SKM-1 treated with dmso at 0.1 percent for 144 hours (cell line): ENCODE measurements around the gene AP3B1.
"Not testable (repeated sequence)": the region's sequence is repeated elsewhere in the genome, so short reads cannot be mapped to it uniquely, and the experiment has no call there.

ENCODE experiments used
- DNase-seq: peaks from one replicate; lab custom pipeline; 2025; ENCODE audit not compliant: unreplicated experiment; lab: John Stamatoyannopoulos, UW

Gene AP3B1

DNA sequence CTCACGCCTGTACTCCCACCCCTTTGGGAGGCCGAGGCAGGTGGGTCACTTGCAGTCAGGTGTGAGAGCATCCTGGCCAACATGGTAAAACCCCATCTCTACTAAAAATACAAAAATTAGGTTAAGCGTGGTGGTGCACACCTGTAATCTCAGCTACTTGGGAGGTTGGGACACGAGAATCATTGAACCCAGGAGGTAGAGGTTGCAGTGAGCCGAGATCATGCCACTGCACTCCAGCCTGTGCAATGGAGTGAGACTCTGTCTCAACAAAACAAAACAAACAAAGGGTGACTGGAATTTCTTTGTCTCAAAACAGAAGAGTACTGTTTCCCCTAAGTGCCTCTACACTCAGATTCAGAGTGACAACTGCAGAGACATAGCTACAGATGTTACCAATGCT, 116.1 kb downstream of the AP3B1 start:
- no peak for DNase-seq

DNA sequence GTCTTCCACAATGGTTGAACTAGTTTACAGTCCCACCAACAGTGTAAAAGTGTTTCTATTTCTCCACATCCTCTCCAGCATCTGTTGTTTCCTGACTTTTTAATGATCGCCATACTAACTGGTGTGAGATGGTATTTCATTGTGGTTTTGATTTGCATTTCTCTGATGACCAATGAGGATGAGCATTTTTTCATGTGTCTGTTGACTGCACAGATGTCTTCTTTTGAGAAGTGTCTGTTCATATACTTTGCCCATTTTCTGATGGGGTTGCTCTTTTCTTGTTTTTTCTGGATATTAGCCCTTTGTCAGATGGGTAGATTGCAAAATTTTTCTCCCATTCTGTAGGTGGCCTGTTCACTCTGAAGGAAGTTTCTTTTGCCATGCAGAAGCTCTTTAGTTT, 124.2 kb downstream of the AP3B1 start:
- not testable (repeated sequence) for DNase-seq

DNA sequence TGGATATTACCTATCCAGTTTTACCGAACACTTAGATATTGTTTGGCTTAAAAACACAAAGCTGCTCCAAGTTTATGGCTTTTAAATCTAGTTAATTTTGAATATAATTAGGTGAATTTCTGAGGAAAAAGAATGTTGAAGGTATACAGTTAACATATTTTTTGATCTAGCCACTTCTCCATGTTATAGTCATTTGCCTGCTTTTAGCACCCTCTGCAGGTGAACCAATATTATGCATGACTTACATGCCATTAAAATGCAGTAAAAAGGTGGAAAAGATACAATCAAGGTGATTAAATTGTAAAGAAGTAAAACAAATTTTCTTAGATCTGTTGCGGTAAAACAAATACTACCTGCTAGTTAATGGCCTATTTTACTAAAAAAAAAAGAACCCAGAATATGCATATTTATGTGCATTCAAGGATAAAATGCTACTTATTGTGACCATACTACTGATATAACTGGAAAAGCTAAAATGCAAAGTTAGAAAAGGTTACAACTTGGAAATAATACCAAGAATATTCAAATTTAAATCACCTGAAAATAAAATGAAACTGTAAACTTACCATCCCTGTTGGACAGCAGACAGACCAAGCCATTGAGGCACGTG, 132.1 kb downstream of the AP3B1 start:
- DNase-seq = peak; percentile 48

DNA sequence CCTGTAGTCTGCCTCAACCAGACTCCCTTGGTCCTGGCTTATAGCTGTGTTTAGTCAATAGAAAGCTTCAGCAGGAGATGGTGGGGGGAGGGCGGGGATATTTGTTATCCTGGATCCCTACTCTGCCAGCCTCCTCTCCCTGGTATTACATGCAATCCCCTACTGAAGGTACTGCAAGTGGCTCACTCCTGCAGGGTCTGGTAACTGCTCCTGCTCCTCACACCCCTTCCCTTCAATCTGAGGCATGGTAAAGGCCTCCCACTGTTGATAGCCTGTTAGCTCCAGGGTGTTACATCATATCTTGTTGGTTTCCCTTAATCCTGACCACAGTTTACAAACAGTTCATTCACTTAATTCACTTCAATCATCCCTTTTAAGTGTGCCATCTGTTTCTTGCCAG, 137.5 kb downstream of the AP3B1 start:
- DNase-seq = no peak

DNA sequence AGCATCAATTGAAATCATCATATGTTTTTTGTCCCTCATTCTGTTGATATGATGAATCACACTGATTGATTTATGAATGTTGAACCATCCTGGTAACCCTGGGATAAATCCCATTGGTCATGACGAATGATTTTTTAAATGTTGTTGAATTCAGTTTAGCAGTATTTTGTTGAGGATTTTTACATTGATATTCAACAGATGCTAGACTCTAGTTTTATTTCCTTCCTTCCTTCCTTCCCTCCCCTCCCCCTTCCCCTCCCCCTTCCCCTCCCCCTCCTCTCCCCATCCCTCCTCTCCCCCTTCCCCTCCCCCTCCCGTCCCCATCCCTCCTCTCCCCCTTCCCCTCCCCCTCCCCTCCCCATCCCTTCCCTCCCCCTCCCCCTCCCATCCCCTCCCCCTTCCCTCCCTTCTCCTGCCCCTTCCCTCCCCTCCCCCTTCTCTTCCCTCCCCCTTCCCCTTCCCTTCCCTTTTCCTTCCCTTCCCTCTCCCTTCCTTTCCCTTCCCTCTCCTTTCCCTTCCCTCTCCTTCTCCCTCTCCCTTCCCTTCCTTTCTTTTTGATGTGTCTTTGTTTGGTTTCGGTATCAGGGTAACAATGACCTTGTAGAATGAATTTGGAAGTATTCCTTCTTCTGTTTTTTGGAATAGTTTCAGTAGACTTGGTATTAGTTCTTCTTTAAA, 142.8 kb downstream of the AP3B1 start:
- DNase-seq = no peak

DNA sequence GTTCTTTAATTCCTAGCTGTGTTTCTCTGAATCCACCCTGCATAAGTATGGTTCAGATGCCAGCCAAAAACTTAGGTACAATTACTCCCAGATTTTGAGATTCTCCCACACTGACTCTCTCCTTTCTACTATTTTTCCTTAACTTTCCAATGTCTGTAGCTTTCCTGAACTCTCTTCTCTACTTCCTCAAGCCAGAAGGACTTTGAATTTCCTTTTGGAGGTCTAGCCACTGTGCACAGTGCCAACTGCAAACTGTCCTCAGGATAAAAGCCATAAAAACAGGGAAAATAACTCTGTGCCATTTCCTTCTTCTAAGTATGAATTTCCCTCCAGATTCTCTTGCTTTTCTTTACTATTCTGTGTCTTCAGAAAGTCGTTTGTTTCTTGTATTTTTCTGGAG, 157.2 kb downstream of the AP3B1 start:
- DNase-seq = no peak

DNA sequence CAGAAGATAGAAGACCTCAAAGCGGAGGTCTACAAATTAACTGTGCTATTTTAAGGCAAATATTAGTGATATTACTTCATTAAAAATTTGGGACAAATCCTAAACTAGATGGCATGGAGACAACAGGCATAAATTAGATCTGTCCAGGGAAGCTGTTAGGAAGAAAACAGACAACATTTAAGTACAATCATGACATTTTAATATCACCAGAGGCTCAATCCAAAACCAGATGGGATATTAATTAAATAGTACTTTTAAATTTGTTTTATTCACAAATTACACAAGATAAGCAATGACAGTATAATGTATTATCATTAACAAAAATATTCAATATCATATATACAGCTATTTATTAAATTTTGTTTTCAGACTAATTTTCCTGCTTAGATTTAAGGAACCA, 161.1 kb downstream of the AP3B1 start:
- no peak for DNase-seq

DNA sequence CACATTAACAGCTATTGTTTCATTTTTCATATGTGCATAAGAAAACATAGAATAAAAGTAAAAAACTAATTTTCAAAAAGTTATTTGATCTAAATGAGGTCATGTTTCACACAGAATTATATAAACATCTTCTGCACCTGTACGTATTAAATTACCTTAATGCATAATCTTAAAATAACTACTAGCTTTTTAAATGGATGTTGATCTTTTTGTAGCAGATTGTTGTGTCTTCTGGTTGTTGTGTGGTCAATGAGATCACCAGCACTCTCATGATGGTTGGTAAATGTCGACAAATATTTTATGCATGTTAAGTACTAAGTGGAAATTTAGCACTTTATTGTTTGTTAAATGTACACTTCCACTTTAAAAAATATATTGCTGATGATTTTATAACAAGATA, 162.0 kb downstream of the AP3B1 start:
- no peak for DNase-seq

DNA sequence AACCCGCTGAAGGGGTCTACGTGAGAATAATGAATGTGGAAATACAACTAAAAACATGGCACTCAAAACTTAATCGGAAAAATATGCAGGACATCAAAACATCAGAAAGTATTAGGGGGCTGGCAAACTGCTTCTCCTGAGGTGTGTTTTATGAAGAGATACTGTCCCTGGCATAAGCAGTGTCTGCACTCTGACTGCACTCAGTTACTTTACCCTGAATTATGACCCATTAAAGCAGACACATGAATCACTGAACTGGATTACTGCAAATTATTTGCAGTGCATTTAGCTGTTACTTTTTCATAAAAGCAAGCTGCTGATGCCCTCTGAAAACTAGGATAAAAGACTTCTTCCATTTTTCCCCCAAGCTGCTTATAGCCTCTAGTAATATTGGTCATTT, 164.9 kb downstream of the AP3B1 start:
- DNase-seq = no peak

DNA sequence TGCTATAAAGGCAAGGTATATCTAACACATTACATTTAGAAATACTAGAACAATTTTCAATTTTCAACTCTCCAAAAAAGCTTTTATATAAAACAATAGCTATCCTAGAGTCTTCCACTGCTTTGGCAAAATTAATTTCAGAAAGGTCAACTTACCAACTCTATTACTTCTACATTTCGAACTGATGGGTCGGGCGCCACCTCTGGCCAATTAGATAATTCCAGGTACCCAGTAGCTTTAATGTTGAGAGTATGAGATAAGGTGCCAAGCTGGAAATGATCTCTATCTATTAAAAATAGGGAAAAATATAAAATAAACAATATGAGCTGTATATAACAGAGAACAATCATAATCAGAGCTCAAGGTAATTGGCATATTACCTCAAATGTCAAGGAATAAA, 166.6 kb downstream of the AP3B1 start:
- peak; percentile 6 for DNase-seq

DNA sequence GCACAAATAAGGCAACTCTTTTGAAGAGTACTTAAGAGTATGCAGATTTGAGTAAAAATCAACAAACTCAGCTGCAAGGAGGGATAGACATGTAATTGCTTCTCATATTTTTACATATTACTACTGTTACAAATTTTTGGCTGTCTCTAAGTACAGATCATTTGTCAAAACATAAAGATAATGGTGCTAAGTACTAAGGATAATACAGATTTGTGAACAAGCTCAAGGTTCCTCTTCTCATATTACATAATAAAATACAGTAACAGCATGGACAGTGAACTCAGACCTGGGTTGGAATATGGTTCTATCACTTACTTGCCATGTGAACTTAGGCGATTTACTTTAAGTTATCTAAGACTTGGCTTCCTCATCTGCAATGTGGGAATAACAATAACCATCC, 168.0 kb downstream of the AP3B1 start:
- no peak for DNase-seq

DNA sequence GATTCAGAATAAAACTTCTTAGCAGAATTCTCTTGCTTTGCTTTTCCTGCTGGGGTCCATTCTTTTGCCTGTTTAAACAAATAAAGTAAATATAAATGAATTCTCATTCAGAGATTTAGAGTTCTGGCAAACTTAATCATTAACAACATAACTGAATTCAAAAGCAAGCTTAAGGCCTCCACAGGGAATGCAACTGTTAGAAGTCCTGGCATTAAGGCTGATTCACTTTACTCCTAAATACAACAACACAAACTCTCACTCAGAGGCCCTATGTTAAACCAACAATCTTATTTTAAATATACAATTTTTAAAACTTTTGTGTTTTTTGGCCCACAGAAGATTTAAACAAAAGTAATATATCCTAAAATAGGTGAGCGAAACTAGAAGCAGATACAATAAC, 178.3 kb downstream of the AP3B1 start:
- DNase-seq = no peak

DNA sequence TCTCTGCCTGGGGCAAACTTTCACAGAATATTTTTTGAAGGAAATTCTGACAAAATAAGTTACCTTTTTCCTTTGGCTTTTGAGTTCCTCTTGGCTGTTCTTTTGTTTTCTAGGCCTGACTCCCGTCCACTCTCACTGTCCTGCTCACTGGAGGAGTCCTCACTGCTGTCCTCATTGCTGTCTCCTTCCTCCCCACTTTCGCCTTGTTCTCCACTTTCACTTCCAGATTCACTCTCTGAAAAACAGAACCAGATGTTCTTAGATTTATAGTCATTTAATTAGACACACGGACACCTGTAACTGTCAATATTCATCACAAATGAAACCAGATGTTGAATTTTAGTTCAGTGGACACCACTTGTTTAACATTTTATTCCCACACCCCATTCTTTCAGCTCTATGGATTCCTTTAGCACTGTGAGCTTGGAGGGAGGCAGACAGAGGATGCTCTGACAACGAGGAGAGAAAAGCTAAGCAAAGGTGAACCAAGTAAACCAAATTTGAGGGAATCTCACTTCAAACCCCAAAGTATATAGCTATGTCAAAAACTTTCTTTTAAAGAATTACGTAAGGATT, 180.7 kb downstream of the AP3B1 start:
- no peak for DNase-seq

DNA sequence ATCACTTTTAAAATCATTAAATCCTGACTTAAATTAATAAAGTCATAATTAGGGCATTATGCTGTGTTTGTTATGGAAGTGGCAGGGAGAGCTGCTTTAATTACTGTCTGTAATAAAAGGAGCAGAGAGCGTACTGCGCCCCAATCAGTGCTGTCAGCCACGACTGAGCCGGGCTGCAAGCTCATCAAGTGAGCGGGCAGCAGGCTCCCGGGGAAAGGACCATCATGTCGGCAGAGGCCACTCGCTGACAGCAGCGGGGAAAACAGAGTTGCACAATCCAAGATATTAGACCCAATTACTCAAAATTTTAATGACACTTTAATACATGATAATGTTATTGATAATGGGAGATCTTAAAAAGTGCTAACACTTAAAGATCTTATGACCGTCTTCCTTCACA, 181.6 kb downstream of the AP3B1 start:
- DNase-seq = no peak

DNA sequence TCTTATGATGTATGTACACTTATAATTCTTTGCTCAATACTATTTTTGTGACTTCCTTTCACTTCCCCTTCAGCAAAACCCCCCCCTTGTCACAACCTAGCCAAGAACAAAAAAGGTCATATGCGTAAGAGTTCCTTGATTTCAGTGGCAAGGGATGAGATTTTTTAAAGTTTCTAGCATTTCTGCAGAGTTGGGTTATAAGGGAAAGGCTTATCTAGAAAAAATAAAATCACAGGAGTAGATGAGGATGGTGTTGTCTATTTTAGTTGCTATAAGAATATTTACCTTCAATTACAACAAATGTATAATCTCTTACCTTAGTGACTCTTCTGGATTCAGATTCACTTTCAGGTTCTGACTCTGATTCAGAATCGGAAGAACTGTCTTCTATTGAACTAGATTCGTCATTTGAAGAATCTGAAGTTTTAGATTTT, 184.6 kb downstream of the AP3B1 start:
- DNase-seq = no peak

DNA sequence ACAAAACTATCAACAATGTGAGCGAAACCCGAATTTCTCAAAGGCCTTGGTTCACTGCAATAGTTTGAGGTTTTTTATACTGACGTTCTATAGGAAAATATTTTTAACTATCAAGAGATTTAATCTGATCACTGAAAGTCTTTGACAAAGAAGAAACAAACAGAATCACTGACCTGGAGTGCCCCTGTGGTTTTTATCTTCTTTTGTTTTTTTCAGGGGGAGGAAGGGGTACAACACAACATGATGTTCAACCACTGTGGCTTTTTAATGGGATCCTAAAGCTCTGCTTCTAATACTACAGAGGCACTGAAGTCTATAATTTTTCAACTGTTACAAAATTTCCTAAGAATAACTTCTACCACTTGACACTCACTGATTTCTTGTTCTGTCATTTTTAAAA, 185.9 kb downstream of the AP3B1 start:
- no peak for DNase-seq

DNA sequence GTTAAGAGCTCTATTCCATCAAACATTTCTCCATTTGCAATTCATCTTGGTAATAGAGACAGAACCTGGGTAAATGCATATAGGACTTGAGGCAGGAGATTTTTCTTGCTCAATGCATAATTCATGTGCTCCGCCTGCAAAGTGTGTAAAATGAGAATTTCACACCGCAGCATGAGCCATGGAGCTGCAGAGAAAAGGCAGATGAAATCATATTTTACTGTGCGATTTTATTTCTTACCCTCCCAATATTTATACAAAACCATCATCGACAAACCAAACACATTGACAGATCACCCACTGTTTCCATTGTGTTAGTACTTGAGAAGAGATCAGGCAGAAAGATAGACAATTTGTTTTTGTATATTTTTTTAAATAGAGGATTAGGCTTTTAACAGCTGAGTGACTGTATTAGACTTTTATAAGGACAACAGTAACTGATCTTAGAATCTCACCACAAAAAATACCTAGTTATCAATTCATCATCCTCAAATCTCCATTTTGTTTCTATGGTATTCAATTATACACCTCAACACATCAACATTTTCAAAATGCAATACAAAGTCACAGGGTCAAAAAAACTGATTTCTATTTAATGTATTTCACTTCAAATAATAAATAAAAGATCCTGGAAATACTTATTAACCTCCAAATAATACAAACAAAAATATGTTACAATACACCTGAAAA, 191.1 kb downstream of the AP3B1 start:
- no peak for DNase-seq

DNA sequence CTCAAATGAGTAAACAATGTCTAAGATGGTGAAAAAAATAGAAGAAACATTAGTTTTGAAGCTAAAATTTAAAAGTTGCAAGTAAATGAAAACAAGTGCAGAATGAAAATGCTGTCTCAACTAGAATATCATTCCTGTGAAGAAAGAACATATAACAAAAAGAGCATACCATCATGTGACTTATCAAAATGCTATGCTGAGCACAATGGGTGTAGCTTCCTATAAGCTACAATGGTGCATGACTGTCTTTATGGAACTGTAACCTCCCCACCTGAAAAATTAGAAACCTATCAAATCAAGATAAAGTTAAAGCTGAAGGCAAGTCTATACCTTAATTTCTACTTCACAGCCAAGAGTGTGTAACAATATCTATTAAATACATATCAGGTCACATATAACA, 192.0 kb downstream of the AP3B1 start:
- DNase-seq = no peak

DNA sequence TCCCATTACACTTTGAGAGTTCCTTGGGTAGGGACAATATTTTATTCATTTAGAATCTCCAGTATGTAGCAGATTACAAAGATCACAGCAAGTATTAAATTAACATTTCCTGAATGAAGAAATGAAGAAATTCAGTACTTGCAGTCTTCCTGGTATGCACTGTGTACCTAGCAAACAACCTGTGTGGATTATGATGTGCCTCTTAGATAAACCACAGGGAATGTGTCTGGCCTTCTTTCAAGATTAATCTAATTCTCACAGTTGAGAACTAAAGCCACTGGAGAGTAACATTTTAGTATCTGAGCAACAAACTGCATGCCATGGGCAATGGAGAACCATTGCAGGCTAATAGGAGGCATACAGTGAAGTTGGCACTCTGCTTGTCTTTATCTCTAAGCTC, 199.4 kb downstream of the AP3B1 start:
- DNase-seq = no peak

DNA sequence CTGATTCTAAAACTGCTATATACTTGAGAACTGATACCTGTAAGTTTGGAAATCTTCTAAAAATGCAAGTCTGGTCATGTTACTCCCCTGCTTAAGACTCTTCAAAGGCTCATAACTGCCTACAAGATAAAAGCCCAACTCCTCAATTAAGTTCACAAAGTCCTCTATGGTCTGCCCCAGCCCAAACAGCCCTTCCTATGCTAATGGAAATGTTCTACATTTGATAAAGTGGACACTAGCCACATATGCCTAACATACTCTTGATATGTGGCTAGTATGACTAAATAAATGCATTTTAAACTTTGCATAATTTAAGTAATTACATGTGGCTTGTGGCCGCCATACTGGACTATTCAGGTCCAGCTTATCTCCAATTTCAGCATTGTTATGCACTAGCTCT, 204.5 kb downstream of the AP3B1 start:
- DNase-seq = no peak

DNA sequence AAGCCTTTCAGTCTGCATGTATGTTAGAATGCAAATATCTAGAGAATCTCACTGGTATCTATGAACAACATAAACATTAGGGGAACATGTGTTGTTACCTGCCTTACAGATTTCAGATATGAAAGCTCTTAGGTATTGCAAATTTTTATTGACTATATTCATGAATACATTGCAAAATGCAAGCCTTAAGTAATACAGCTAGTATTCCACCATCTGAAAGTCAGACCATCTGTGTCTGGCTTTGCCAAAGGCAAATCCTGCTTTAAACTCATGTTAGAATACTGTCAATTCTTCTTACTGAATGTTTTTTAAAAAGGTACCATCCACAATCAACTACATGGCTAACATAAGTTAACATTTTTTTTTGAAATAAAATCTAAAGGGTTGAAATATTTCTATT, 215.6 kb downstream of the AP3B1 start:
- no peak for DNase-seq

DNA sequence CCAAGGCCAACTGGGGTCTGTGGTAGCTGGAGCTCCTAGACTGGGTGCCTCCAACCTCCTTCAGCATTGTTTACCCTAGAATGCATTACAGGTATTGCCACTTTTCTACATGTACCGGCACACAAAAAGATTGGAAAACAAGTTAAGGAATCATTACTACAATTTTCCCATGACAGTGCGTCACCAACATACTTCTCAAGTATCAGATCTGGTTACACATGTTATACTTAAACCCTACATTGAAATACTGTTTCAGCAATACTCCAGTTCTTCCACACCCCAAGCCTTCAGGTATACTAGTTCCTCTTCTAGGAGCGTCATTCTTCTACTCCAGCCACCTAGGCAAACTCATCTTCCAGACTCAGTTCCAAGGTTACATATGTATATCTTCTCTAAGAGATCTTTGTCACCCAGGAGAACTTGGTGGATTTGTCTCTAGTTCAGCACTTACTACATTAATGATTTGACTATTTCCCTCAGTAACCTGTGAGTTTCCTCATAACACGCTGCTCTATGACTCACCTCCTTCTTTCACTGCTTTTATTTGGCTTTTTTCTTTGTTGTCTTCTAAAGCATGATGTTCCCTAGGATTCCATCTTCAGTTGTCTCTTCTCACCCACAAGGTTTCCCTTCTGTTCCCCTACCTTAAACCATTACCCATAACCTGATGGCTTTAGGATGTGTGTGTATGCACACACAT, 217.0 kb downstream of the AP3B1 start:
- DNase-seq = no peak
